ENCODE results near the gene MMP20.

MMP20 gene

GRCh38 chr11:102560555-102561011 lies 64.5 kb downstream of the MMP20 start:
- Mint-ChIP-seq H3K27ac (ENCODE audit: low read depth) (peak overlapping the region; percentile 42), H3K4me3 (peak overlapping the region; percentile 42), H3K4me1 (peaks cover 46% of the 10 kb centered on the region), H3K36me3 (ENCODE audit: insufficient read depth) (peaks cover 3% of the 10 kb centered on the region), H3K27me3 (no peaks in the 10 kb centered on the region), H3K9me3 (no peaks in the 10 kb centered on the region)
- ATAC-seq (replicated peaks; ENCODE audit: extremely low read depth, poor library complexity, severe bottlenecking) (peak; percentile 61), DNase-seq (ENCODE audit: low spot score in 2 of 2) (no peak)

GRCh38 chr11:102559839-102560238 lies 65.3 kb downstream of the MMP20 start:
- Mint-ChIP-seq H3K4me3 (peak overlapping the region; percentile 3), H3K27me3 (no peaks in the 10 kb centered on the region), H3K4me1 (peaks cover 46% of the 10 kb centered on the region), H3K27ac (ENCODE audit: low read depth) (peak overlapping the region; percentile 42), H3K9me3 (no peaks in the 10 kb centered on the region), H3K36me3 (ENCODE audit: insufficient read depth) (peaks cover 3% of the 10 kb centered on the region)
- DNase-seq (ENCODE audit: low spot score in 2 of 2) (no peak), ATAC-seq (replicated peaks; ENCODE audit: extremely low read depth, poor library complexity, severe bottlenecking) (peak; percentile 65)

DNA sequence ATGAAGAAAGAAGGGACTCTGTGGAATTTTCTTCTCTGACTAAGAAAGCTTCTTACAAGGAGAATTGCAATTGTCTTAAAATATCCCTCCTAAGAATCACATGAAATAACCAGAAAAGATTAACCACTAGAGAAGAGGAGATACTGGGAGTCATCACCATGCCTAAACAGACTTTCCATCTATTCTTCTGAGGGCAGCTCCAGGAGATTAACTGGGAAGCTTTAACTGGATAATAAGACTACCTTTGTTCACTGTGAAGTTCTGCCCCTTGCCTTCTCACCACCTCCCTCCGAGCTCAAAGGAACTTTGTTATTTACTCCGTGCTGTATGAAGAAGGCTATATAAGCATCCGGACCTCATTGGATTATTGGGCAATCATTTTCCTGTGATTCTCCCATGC lies 70.0 kb downstream of the MMP20 start:
- no peaks in the 10 kb centered on the region for H3K9me3 Mint-ChIP-seq
- no peaks in the 10 kb centered on the region for H3K36me3 Mint-ChIP-seq (ENCODE audit: insufficient read depth)
- H3K4me1 Mint-ChIP-seq = peaks cover 13% of the 10 kb centered on the region
- ATAC-seq (replicated peaks; ENCODE audit: extremely low read depth, poor library complexity, severe bottlenecking) (no peak), DNase-seq (ENCODE audit: low spot score in 2 of 2) (no peak)
- no peaks in the 10 kb centered on the region for H3K27me3 Mint-ChIP-seq
- H3K4me3 Mint-ChIP-seq = no peak overlapping the region
- H3K27ac Mint-ChIP-seq (ENCODE audit: low read depth) = no peak overlapping the region

- H3K27me3 Mint-ChIP-seq = no peaks in the 10 kb centered on the region
- no peaks in the 10 kb centered on the region for H3K9me3 Mint-ChIP-seq
- no peak overlapping the region for H3K27ac Mint-ChIP-seq (ENCODE audit: low read depth)
- DNase-seq (ENCODE audit: low spot score in 2 of 2) (no peak), ATAC-seq (replicated peaks; ENCODE audit: extremely low read depth, poor library complexity, severe bottlenecking) (no peak)
- H3K4me3 Mint-ChIP-seq = no peak overlapping the region
- H3K36me3 Mint-ChIP-seq (ENCODE audit: insufficient read depth) = no peaks in the 10 kb centered on the region
- H3K4me1 Mint-ChIP-seq = peaks cover under 1% of the 10 kb centered on the region
Measured at GRCh38 chr11:102553835-102554282, 71.3 kb downstream of the MMP20 start.

DNA sequence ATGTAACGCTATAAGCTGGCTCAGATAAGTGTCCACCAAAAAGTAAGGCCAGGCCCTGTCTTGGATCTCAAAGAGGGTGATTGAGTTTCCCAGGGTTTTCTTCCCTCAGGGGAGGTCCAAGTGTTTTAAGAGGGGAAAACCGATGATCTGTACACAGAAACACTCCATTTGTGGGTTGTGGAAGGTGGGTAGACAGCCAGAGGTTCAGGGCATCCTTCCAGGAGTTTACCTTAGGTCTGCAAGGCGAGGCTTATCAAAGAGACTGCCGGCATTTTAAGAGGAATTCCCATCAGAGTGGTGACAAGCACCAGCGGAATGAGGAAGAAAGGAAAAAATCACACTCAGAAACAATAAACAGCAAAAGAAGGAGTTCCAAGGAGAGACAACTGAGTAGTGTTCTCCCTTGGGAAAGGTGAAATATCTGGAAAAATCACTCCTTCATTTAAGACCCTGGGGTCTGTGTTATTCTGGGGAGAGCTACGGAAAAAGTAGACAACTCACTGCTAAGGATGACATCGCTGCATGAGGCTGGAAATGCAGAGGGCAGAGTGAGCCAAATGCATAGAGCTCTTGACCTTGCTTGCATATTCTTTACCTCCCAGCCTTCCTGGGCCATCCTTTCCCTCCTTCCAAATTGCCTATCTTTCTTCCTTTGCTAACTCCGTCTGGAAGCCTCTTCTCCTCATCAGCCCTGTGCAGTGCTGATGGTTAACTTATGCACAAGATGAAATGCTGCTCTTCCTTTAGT lies 72.5 kb downstream of the MMP20 start:
- DNase-seq (ENCODE audit: low spot score in 2 of 2) (no peak), ATAC-seq (replicated peaks; ENCODE audit: extremely low read depth, poor library complexity, severe bottlenecking) (no peak)
- no peaks in the 10 kb centered on the region for H3K4me1 Mint-ChIP-seq
- no peak overlapping the region for H3K27ac Mint-ChIP-seq (ENCODE audit: low read depth)
- no peaks in the 10 kb centered on the region for H3K27me3 Mint-ChIP-seq
- H3K36me3 Mint-ChIP-seq (ENCODE audit: insufficient read depth) = no peaks in the 10 kb centered on the region
- H3K4me3 Mint-ChIP-seq = no peak overlapping the region
- H3K9me3 Mint-ChIP-seq = no peaks in the 10 kb centered on the region

- no peak for ATAC-seq (replicated peaks; ENCODE audit: extremely low read depth, poor library complexity, severe bottlenecking)
Measured at GRCh38 chr11:102552020-102552419, 73.1 kb downstream of the MMP20 start.

GRCh38 chr11:102551169-102551781 lies 73.9 kb downstream of the MMP20 start:
- ATAC-seq (replicated peaks; ENCODE audit: extremely low read depth, poor library complexity, severe bottlenecking) (no peak), DNase-seq (ENCODE audit: low spot score in 2 of 2) (no peak)
- Mint-ChIP-seq H3K9me3 (no peaks in the 10 kb centered on the region), H3K27me3 (no peaks in the 10 kb centered on the region), H3K4me1 (no peaks in the 10 kb centered on the region), H3K27ac (ENCODE audit: low read depth) (peak overlapping the region; percentile 23), H3K36me3 (ENCODE audit: insufficient read depth) (no peaks in the 10 kb centered on the region), H3K4me3 (no peak overlapping the region)

More at GRCh38 chr11:102552020-102552419, 73.1 kb downstream of the MMP20 start:
- no peaks in the 10 kb centered on the region for H3K27me3 Mint-ChIP-seq
- no peaks in the 10 kb centered on the region for H3K4me1 Mint-ChIP-seq
- H3K36me3 Mint-ChIP-seq (ENCODE audit: insufficient read depth) = no peaks in the 10 kb centered on the region
- DNase-seq (ENCODE audit: low spot score in 2 of 2) = no peak
- no peaks in the 10 kb centered on the region for H3K9me3 Mint-ChIP-seq
- no peak overlapping the region for H3K27ac Mint-ChIP-seq (ENCODE audit: low read depth)
- H3K4me3 Mint-ChIP-seq = no peak overlapping the region

DNA sequence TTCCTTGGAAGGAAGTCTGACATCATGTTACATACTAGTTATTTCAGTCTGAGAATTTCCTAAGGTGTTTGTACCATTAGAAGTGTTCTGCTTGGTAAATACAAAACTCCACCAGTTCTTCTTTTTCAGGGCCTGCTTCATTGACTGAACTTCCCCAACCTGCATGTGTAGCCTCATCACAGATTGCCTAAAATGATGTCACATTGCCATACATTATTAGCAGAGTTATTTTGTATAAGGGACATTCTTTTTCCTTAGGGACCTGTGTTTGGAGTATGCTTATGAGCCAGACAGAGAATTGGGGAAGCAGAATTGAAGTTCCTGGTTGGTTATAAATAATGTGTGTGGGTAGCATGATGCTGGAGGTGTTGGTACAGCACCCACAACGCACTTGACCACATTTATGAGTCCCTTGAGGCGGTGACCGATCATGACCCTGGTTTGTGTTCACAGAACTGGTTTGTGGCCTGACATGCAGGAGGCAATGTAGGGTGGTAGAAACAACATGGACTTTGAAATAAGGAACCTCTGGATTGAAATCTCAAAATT lies 78.1 kb downstream of the MMP20 start:
- Mint-ChIP-seq H3K27ac (ENCODE audit: low read depth) (peak overlapping the region; percentile 57), H3K27me3 (no peaks in the 10 kb centered on the region), H3K9me3 (no peaks in the 10 kb centered on the region), H3K4me1 (no peaks in the 10 kb centered on the region), H3K4me3 (no peak overlapping the region), H3K36me3 (ENCODE audit: insufficient read depth) (no peaks in the 10 kb centered on the region)
- ATAC-seq (replicated peaks; ENCODE audit: extremely low read depth, poor library complexity, severe bottlenecking) (peak; percentile 61), DNase-seq (ENCODE audit: low spot score in 2 of 2) (no peak)

GRCh38 chr11:102546427-102546826 lies 78.7 kb downstream of the MMP20 start:
- Mint-ChIP-seq H3K4me3 (no peak overlapping the region), H3K27me3 (no peaks in the 10 kb centered on the region), H3K36me3 (ENCODE audit: insufficient read depth) (no peaks in the 10 kb centered on the region), H3K27ac (ENCODE audit: low read depth) (peak overlapping the region; percentile 57), H3K9me3 (no peaks in the 10 kb centered on the region), H3K4me1 (no peaks in the 10 kb centered on the region)
- DNase-seq (ENCODE audit: low spot score in 2 of 2) = no peak
- no peak for ATAC-seq (replicated peaks; ENCODE audit: extremely low read depth, poor library complexity, severe bottlenecking)

- Mint-ChIP-seq H3K27ac (ENCODE audit: low read depth) (no peak overlapping the region), H3K27me3 (no peaks in the 10 kb centered on the region), H3K36me3 (ENCODE audit: insufficient read depth) (no peaks in the 10 kb centered on the region), H3K4me1 (no peaks in the 10 kb centered on the region), H3K4me3 (no peak overlapping the region), H3K9me3 (no peaks in the 10 kb centered on the region)
- no peak for DNase-seq (ENCODE audit: low spot score in 2 of 2)
- ATAC-seq (replicated peaks; ENCODE audit: extremely low read depth, poor library complexity, severe bottlenecking) = no peak
Measured at GRCh38 chr11:102545701-102546100, 79.4 kb downstream of the MMP20 start.

DNA sequence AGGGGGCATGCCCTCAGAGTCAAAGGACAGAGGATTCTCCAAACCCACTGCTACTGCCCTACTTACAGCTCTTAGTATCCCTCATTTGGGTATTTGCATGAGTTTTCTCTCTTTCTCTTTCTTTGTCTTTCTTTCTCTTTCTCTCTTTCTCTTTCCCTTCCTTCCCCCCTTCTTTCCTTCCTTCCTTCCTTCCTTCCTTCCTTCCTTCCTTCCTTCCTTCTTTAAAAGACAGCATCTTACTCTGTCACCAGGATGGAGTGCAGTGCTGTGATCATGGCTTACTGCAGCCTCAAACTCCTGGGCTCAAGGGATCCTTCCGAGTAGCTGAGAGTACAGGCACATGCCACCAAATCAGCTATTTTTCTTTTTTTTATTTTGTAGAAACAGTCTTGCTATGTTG lies 80.5 kb downstream of the MMP20 start:
- Mint-ChIP-seq H3K27ac (ENCODE audit: low read depth) (no peak overlapping the region), H3K9me3 (no peaks in the 10 kb centered on the region), H3K4me3 (no peak overlapping the region), H3K4me1 (no peaks in the 10 kb centered on the region), H3K36me3 (ENCODE audit: insufficient read depth) (no peaks in the 10 kb centered on the region), H3K27me3 (no peaks in the 10 kb centered on the region)
- DNase-seq (ENCODE audit: low spot score in 2 of 2) (no peak), ATAC-seq (replicated peaks; ENCODE audit: extremely low read depth, poor library complexity, severe bottlenecking) (no peak)

DNA sequence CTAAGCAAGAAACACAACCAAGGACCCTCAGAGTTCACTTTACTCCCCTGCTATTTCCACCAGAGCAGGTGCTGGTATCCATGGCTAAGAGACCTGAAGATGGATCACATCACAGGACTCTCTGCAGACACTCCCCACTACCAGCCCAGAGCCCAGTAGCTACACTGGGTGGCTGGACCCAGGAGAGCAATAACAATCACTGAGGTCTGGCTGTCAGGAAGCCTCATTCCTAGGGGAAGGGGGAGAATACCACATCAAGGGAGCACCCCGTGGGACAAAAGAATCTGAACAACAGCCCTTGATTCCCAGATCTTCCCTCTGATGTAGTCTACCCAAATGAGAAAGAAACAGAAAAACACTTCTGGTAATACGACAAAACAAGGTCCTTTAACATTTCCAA lies 85.6 kb downstream of the MMP20 start:
- DNase-seq (ENCODE audit: low spot score in 2 of 2) (no peak), ATAC-seq (replicated peaks; ENCODE audit: extremely low read depth, poor library complexity, severe bottlenecking) (no peak)
- Mint-ChIP-seq H3K27ac (ENCODE audit: low read depth) (no peak overlapping the region), H3K27me3 (peaks cover 25% of the 10 kb centered on the region), H3K36me3 (ENCODE audit: insufficient read depth) (no peaks in the 10 kb centered on the region), H3K4me1 (no peaks in the 10 kb centered on the region), H3K9me3 (no peaks in the 10 kb centered on the region), H3K4me3 (no peak overlapping the region)

DNA sequence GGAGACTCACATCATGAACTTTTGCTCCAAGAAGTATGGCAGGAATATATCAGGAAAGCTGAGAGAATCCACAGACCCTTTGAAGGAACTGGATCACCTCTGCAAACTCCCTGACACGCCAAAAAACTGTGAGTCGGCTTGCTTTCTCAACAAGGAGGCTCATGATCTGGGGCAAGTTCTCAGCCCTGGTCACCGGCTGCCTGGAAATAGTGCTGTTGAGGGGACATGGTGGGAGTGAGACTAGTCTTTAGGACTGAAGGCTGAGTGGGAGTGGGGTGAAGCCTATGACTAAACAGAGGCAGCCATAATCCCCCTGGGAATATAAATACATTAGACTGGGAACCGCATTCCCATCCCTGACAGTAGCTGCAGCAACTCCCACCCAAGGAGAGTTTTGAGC lies 86.2 kb downstream of the MMP20 start:
- ATAC-seq (replicated peaks; ENCODE audit: extremely low read depth, poor library complexity, severe bottlenecking) = no peak
- Mint-ChIP-seq H3K27ac (ENCODE audit: low read depth) (no peak overlapping the region), H3K9me3 (no peaks in the 10 kb centered on the region), H3K36me3 (ENCODE audit: insufficient read depth) (no peaks in the 10 kb centered on the region), H3K4me1 (no peaks in the 10 kb centered on the region), H3K4me3 (no peak overlapping the region), H3K27me3 (peaks cover 32% of the 10 kb centered on the region)
- DNase-seq (ENCODE audit: low spot score in 2 of 2) = no peak

Measured in central memory CD8-positive, alpha-beta T cell (primary cell).